ENCODE measurements around the gene PIGS.

GRCh38 chr17:28518578-28518977 lies 52.7 kb downstream of the PIGS start:
- TF ChIP-seq, protein P1, sequence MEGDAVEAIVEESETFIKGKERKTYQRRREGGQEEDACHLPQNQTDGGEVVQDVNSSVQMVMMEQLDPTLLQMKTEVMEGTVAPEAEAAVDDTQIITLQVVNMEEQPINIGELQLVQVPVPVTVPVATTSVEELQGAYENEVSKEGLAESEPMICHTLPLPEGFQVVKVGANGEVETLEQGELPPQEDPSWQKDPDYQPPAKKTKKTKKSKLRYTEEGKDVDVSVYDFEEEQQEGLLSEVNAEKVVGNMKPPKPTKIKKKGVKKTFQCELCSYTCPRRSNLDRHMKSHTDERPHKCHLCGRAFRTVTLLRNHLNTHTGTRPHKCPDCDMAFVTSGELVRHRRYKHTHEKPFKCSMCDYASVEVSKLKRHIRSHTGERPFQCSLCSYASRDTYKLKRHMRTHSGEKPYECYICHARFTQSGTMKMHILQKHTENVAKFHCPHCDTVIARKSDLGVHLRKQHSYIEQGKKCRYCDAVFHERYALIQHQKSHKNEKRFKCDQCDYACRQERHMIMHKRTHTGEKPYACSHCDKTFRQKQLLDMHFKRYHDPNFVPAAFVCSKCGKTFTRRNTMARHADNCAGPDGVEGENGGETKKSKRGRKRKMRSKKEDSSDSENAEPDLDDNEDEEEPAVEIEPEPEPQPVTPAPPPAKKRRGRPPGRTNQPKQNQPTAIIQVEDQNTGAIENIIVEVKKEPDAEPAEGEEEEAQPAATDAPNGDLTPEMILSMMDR (IDR thresholded peaks at IDR 0.05), result no peak
- TF ChIP-seq, protein P2, sequence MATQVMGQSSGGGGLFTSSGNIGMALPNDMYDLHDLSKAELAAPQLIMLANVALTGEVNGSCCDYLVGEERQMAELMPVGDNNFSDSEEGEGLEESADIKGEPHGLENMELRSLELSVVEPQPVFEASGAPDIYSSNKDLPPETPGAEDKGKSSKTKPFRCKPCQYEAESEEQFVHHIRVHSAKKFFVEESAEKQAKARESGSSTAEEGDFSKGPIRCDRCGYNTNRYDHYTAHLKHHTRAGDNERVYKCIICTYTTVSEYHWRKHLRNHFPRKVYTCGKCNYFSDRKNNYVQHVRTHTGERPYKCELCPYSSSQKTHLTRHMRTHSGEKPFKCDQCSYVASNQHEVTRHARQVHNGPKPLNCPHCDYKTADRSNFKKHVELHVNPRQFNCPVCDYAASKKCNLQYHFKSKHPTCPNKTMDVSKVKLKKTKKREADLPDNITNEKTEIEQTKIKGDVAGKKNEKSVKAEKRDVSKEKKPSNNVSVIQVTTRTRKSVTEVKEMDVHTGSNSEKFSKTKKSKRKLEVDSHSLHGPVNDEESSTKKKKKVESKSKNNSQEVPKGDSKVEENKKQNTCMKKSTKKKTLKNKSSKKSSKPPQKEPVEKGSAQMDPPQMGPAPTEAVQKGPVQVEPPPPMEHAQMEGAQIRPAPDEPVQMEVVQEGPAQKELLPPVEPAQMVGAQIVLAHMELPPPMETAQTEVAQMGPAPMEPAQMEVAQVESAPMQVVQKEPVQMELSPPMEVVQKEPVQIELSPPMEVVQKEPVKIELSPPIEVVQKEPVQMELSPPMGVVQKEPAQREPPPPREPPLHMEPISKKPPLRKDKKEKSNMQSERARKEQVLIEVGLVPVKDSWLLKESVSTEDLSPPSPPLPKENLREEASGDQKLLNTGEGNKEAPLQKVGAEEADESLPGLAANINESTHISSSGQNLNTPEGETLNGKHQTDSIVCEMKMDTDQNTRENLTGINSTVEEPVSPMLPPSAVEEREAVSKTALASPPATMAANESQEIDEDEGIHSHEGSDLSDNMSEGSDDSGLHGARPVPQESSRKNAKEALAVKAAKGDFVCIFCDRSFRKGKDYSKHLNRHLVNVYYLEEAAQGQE (IDR thresholded peaks at IDR 0.05; ENCODE audit: low read depth, low read length), result no peak
- TF ChIP-seq TAF1 (IDR thresholded peaks at IDR 0.05; ENCODE audit: borderline replicate concordance, low read depth, low read length) (no peak), SIN3A (IDR thresholded peaks at IDR 0.05; ENCODE audit: borderline replicate concordance, low read depth, low read length) (no peak), RFX5 (IDR thresholded peaks at IDR 0.05; ENCODE audit: low read length) (no peak), NRF1 (IDR thresholded peaks at IDR 0.05; ENCODE audit: low read depth, low read length) (no peak), FOSL2 (IDR thresholded peaks at IDR 0.05; ENCODE audit: borderline replicate concordance, low read depth) (no peak), TEAD4 (IDR thresholded peaks at IDR 0.05; ENCODE audit: borderline replicate concordance, insufficient read depth) (no peak), NFIC (IDR thresholded peaks at IDR 0.05; ENCODE audit: borderline replicate concordance) (no peak), EP300 (IDR thresholded peaks at IDR 0.05; ENCODE audit: borderline replicate concordance in 1 of 2, low read depth in 1 of 2, low read length in 1 of 2) (no peak)

Data from SK-N-SH (cell line).